Kidney (tissue), 14 donors: Measurements from ENCODE around the gene UGT1A5. TPM values are rescaled to one million over a fixed set of nuclear protein-coding genes. Genes with fewer than 3 reads are reported as not detected.

Source experiments
- DNase-seq, 5 donors: peaks; one replicate each; pipeline ENCODE4 v3.0.0-alpha.2; 2013 to 2020
- FAIRE-seq: peaks from 2 replicates; lab custom pipeline; 2012; peaks lifted over from hg19 to GRCh38; lab: Jason Lieb, UNC
- H3K27ac ChIP-seq, 2 donors: one replicate each; pipeline ENCODE4 v1.7.0; 2013; ENCODE audit warnings: low read depth in 2 of 2, low read length in 2 of 2, inconsistent platforms in 1 of 2
- H3K27me3 ChIP-seq: one replicate; pipeline ENCODE4 v1.7.1; 2013; ENCODE audit warnings: low read length, inconsistent platforms; ENCODE audit not compliant: control insufficient read depth, insufficient read depth
- H3K36me3 ChIP-seq, 3 donors: one replicate each; pipeline versions ENCODE4 v1.7.0 to v1.7.1; 2013; ENCODE audit warnings: low read length in 3 of 3, control low read depth in 1 of 3, inconsistent platforms in 1 of 3; ENCODE audit not compliant: insufficient read depth in 3 of 3, control insufficient read depth in 2 of 3
- H3K4me1 ChIP-seq, 3 donors: one replicate each; pipeline versions ENCODE4 v1.7.0 to v1.7.1; 2013; ENCODE audit warnings: low read length in 3 of 3, inconsistent platforms in 1 of 3, low read depth in 1 of 3; ENCODE audit not compliant: control insufficient read depth in 2 of 3, insufficient read depth in 2 of 3
- H3K4me3 ChIP-seq, 3 donors: one replicate each; pipeline versions ENCODE4 v1.7.0 to v1.8.1; 2013; ENCODE audit warnings: low read length in 3 of 3, control low read depth in 1 of 3, inconsistent platforms in 1 of 3
- H3K9ac ChIP-seq, 3 donors: one replicate each; pipeline versions ENCODE4 v1.7.0 to v1.7.1; 2013; ENCODE audit warnings: low read length in 3 of 3, control low read depth in 1 of 3, inconsistent platforms in 1 of 3
- H3K9me3 ChIP-seq, 3 donors: one replicate each; pipeline versions ENCODE4 v1.7.0 to v1.7.1; 2013; ENCODE audit warnings: low read length in 3 of 3, control low read depth in 1 of 3, inconsistent platforms in 1 of 3; ENCODE audit not compliant: control insufficient read depth in 2 of 3, insufficient read depth in 1 of 3
- intact Hi-C: fragments of 100-400 bp; cut with DNase I; formaldehyde crosslinking; loops from one replicate; pipeline ENCODE4 v1.11.1; 2022
- polyA plus RNA-seq: library from polyadenylated mRNA; stranded (reverse); fragments of 350-450 nt; fragmentation: Illumina TruSeq; extraction: RNeasy Lipid Tissue Mini Kit (QIAGEN cat#74804); gene quantifications from one replicate; pipeline ENCODE4 v1.2.3, GENCODE V29; 2014; ENCODE audit warnings: low read depth, low replicate concordance; ENCODE audit not compliant: insufficient read depth
- total RNA-seq: library from RNA; stranded (reverse); fragmentation: NEBNext Ultra II Directional; extraction: Animal tissue kit (Norgen Biotek cat#: 25700); gene quantifications from one replicate; pipeline ENCODE4 v1.2.1, GENCODE V29; 2021
- TF ChIP-seq, protein P1 (sequence below): IDR thresholded peaks from 3 replicates; pipeline ENCODE4 v1.5.1; 2012; ENCODE audit warnings: mild to moderate bottlenecking, moderate library complexity, borderline replicate concordance; ENCODE audit not compliant: insufficient read depth; ENCODE audit errors: extremely low read depth
- donor health status: control.
- donor health status: control.
- donor health status: control.
- donor health status: control.
- donor health status: control.
- donor health status: DM: yes; HTN: yes; CAD: no.
- donor health status: Normal renal cell carcinoma (clear cell type).

The UGT1A5 gene
- total and polyA plus RNA-seq, 2 donors from 2014 or later = 2.1 TPM; not detected in 1

DNA sequence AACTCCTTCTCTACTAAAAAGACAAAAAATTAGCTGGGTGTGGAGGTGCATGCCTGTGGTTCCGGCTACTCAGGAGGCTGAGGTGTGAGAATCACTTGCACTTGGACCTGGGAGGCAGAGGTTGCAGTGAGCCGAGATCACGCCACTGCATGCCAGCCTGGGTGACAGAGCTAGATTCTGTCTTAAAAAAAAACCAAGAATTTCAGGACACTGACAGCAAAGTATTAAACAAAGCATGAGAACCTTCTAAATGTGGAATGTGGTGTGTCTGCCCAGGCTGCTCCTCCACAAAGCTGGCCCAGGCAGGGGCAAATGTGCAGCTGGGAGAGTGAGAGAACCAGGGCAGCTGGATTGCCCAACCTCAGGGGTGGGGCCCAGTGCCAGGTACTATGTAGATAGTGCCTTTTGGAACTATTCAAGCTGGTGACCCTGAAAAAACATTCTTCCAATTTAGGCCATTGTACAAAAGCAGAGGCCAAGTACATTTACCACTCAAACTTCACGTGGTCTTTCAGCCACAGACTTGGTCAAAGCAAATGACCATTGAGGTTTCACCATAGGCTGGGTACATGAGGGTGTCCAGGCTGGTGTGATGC is 6.7 kb upstream of the UGT1A5 start:
- FAIRE-seq (no peak), DNase-seq (no peak)
- Histone ChIP-seq H3K9ac (no peak overlapping the region), H3K36me3 (no peaks in the 10 kb centered on the region), H3K4me1 (peaks cover 0 to 19% (median 7%) of the 10 kb centered on the region in 3 donors), H3K9me3 (no peaks in the 10 kb centered on the region), H3K27me3 (no peaks in the 10 kb centered on the region), H3K27ac (peak overlapping the region; percentile 23 to 51), H3K4me3 (no peak overlapping the region)
- intact Hi-C loops = no loop called here
- TF ChIP-seq, protein P1, sequence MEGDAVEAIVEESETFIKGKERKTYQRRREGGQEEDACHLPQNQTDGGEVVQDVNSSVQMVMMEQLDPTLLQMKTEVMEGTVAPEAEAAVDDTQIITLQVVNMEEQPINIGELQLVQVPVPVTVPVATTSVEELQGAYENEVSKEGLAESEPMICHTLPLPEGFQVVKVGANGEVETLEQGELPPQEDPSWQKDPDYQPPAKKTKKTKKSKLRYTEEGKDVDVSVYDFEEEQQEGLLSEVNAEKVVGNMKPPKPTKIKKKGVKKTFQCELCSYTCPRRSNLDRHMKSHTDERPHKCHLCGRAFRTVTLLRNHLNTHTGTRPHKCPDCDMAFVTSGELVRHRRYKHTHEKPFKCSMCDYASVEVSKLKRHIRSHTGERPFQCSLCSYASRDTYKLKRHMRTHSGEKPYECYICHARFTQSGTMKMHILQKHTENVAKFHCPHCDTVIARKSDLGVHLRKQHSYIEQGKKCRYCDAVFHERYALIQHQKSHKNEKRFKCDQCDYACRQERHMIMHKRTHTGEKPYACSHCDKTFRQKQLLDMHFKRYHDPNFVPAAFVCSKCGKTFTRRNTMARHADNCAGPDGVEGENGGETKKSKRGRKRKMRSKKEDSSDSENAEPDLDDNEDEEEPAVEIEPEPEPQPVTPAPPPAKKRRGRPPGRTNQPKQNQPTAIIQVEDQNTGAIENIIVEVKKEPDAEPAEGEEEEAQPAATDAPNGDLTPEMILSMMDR = no peak

DNA sequence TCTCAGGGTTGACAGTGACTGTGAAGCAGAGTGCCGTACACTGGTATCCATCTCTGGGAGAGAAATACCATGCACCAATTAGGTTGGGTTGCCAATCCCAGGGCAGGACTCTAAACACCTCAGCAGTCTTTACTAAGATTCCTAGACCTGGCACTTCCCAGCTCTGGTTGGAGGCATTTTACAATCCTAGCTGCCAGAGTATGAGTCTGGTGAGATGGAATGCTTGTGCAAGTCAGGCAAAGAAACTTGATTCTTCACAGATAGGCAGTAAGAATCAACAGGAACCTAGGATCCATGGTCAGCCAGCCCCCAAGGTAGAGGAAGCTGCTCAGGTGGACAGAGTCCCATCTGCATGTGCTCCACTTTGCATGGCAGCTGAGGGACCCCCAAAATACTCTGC is 6.0 kb upstream of the UGT1A5 start:
- Histone ChIP-seq H3K4me1 (peaks cover 0 to 19% (median 7%) of the 10 kb centered on the region in 3 donors), H3K9ac (no peak overlapping the region), H3K36me3 (peaks cover 0 to 4% (median 0%) of the 10 kb centered on the region in 3 donors), H3K9me3 (no peaks in the 10 kb centered on the region), H3K27me3 (no peaks in the 10 kb centered on the region), H3K4me3 (no peak overlapping the region), H3K27ac (peak overlapping the region; percentile 23 to 51)
- intact Hi-C loops = no loop called here
- TF ChIP-seq, protein P1 = no peak
- no peak for DNase-seq
- no peak for FAIRE-seq

DNA sequence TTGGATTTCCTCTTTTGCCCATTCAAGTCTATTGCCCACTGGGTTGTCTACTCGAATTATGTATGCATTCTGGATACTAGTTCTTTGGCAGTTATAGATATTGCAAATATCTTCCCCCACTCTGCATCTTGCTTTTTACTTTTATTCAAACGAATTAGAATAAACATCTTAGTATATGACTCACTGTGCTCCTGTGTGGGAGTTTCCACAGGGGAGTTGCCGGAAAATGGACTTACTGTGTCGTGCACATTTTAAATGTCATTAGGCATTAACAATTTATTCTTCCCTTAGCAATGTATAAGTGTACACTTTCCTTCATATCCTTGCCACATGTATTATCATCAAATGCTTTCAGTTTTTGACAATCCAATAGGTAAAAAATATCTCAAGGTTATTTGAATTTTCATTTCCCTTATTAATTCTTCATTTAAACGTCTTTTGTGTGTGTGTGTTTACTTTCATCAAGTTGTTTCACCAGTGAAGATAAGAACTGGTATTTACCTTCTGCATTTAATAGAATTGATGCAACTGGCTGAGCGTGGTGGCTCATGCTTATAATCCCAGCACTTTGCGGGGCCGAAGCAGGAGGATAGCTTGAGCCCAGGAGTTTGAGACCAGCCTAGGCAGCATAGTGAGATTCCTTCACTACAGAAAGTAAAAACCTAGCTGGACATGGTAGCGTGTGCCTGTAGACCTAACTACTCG is 4.6 kb upstream of the UGT1A5 start:
- no peaks in the 10 kb centered on the region for H3K27me3 ChIP-seq
- H3K36me3 ChIP-seq = peaks cover 0 to 4% (median 0%) of the 10 kb centered on the region in 3 donors
- FAIRE-seq (no peak), DNase-seq (no peak)
- H3K9me3 ChIP-seq = no peaks in the 10 kb centered on the region
- no peak overlapping the region for H3K9ac ChIP-seq
- no peak overlapping the region for H3K4me3 ChIP-seq
- intact Hi-C loops = no loop called here
- TF ChIP-seq, protein P1 = no peak
- no peak overlapping the region for H3K27ac ChIP-seq
- peaks cover 0 to 19% (median 7%) of the 10 kb centered on the region in 3 donors for H3K4me1 ChIP-seq
